GM18498 (cell line): ENCODE results near the gene PIK3C2G.

Experiments used
- ATAC-seq: cut with Tn5 transposase; IDR thresholded peaks from one replicate; pipeline ENCODE4 v1.9.1; 2021; ENCODE audit warnings: mild to moderate bottlenecking, moderate library complexity; ENCODE audit not compliant: unreplicated experiment

PIK3C2G gene

GRCh38 chr12:18551106-18551505 is 289.8 kb downstream of the PIK3C2G start:
- no peak for ATAC-seq

DNA sequence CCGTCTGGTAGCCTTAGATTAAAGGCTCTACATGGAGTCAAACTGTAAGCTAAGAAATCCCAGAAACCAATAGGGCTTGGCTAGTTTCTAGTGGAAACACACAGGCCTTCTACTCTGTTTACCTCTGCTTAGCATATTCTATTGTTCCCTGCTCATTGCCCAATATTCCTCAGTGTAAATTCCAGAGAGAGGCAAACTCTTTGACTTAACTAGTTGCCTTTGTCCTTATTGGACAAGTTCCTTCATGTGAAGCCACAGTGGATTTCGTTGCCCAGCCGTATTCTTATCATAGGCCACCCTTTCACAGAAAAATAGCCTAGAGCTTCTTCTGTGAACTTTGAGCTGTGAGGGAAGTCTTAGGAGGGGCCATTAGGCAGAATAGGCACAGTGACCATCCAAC is 290.4 kb downstream of the PIK3C2G start:
- ATAC-seq: no peak

GRCh38 chr12:18552829-18553228 is 291.5 kb downstream of the PIK3C2G start:
- ATAC-seq: no peak

DNA sequence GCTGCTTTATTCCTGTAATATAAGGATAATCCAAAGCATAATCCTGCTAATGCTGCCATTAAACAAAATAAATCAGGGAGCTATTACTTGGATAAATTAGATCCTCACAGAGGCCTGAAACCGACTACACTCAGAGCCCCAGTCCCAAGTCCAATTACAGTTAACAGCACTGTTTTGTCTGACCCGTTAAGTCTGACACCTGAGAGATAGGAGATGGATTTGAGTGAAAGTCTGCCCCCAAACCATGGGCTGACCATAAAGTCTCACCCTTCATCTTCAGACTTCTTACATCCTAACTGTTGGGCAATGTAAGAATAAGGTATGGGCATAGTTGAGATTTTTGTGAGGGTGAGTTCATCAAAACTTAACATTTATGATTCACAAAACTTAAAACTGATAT is 294.8 kb downstream of the PIK3C2G start:
- ATAC-seq: no peak

DNA sequence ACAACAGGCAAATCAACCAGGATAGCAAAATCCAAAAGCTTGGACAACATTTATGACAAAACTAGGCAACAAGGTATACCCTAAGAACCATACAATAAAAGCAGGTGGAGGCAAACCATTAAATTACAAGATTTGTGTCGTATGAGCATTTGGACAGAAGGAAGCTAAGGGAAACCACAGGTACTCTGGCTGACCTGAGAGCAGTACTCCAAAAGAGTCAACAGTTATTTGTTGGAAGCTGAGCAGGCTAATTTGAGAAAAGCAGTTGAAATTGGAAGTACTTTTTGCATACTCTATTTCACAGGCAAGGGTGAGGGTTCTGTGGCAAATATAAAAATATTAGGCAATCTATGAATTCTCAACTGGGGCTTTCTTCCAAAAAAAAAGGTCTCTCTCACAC is 297.9 kb downstream of the PIK3C2G start:
- no peak for ATAC-seq

DNA sequence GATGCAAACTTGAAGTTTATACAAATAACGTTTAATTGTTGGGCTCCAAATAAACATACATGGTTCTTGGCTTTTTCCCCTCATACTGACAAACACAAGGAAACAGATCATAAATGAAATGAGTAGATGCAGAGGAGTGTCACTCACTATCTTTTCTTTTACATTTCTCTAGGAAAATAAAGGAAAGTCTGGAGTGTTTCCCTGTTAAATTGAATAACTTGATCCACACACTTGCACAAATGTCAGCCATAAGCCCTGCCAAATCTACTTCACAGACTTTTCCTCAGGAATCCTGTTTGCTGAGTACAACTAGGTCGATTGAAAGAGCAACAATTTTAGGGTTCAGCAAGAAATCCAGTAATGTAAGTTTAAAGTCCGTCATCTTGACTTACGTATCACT is 301.2 kb downstream of the PIK3C2G start:
- ATAC-seq: no peak

DNA sequence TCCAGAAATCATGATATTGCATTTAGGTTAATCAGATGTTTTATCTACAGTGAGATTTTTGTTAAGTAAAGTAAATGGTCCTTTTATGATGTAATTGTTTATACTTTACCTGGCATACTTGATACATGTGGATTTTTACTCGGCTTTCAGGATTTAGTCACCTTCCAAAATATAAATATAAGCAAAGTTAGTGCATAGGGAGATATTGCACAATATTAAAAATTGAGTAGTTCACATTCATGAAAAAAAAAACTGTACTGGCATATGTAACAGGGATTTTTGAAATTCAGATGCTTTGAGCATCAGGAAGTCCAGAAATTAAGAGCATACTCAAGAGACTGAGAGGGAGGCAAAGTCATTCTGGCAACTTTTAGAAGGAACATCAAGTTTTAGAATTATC is 303.0 kb downstream of the PIK3C2G start:
- ATAC-seq: no peak

DNA sequence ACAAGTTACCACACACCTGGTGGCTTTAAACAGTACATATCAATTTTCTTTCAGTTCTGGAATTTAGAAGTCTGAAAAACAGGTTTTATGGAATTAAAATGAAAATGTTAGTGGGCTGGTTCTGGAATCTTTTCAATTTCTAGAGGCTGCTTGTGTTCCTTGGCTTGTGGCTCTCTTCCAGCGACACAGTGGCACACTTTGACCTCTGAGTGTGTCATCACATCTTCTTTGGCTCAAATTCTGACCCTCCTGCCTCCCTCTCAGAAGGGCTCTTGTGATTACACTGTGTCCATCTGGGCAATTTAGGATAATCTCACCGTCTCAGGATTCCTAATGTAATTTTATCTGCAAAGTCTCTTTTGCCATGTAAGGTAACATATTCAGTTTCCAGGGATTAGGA is 306.5 kb downstream of the PIK3C2G start:
- no peak for ATAC-seq

GRCh38 chr12:18570543-18570942 is 309.2 kb downstream of the PIK3C2G start:
- no peak for ATAC-seq

DNA sequence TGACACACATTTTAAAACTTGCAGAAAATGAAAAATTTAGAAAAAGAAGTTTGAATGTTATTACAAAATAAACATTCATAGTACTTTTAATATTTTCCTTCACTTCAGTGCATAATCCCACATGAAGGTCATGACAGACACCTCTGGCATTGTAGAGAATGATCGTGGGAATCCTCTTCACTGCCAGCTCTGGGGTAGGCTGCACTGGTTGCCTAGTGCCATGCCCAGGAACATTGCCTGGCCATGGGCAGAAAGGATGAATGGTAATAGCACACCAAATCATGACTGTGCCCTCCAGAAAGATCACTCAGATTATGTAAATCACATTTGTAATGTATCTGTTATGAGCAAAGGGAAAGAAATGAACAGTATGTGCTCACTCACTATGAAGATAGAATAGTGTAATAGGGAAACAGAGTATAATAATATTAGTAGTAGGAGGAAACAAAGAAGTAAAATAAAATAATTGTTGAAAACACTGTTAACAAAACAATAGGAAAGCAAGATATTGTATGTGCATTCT is 314.8 kb downstream of the PIK3C2G start:
- no peak for ATAC-seq

GRCh38 chr12:18576648-18577047 is 315.3 kb downstream of the PIK3C2G start:
- no peak for ATAC-seq

- no peak for ATAC-seq
Measured at GRCh38 chr12:18578191-18578590, 316.9 kb downstream of the PIK3C2G start.

GRCh38 chr12:18580291-18580690 is 319.0 kb downstream of the PIK3C2G start:
- no peak for ATAC-seq

DNA sequence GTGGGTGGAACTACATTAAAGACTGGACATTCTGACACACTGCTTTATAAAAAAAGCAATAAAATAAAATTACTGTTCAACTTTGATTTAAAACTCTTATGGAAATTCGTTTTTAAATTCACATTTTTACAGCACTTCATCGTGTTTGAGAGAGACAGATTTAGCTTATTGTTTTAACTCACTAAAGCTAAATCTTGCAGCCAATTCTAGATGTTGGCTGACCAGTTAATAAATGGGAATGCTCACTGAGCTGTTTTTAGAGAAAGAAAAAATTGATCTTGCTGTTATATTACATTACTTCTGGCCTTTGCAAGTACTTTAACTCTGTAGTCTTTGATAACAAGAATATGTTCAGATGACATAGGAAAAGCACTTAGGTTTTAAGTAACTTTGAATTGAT is 319.4 kb downstream of the PIK3C2G start:
- ATAC-seq: no peak

- no peak for ATAC-seq
Measured at GRCh38 chr12:18581232-18581962, 320.1 kb downstream of the PIK3C2G start.

DNA sequence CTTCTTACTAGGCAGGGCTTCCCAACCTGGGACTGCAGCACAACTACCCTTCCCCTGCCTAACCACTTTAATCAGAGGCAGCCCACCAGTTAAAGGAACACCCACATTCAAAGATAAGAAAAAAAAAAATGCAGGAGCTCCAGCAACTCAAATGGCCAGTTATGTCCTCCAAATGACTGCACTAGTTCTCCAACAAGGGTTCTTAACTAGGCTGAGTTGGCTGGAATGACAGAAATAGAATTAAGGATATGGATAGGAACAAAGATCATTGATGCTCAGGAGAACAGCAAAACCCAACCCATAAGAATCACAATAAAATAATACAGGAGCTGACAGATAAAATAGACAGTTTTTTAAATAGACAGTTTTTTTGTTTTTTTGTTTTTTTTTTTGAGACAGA is 322.3 kb downstream of the PIK3C2G start:
- no peak for ATAC-seq

- ATAC-seq: no peak
Measured at GRCh38 chr12:18586581-18586980, 325.3 kb downstream of the PIK3C2G start.

DNA sequence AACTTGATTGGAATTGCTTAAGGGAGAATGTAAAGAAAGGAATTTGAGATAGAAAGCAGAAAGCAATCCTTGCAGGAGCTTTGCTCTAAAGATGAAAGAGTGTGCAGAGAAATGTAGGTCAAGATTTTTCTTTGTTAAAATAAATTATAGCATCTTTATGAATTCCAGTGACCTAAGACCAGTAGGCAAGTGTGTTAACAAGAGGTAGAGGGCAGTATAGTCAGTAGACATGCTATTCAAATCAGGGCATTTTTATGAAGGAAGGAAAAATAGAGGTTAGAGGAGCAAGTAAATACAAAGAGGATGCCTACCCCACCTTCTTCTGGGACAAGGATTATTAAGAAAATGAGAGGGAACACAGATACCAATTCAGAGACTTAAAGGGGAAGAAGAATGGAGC is 328.0 kb downstream of the PIK3C2G start:
- ATAC-seq: no peak

GRCh38 chr12:18591473-18591872 is 330.2 kb downstream of the PIK3C2G start:
- ATAC-seq: no peak

- ATAC-seq: no peak
Measured at GRCh38 chr12:18595412-18595811, 334.1 kb downstream of the PIK3C2G start.

- no peak for ATAC-seq
Measured at GRCh38 chr12:18601962-18602361, 340.6 kb downstream of the PIK3C2G start.

- no peak for ATAC-seq
Measured at GRCh38 chr12:18612971-18613370, 351.7 kb downstream of the PIK3C2G start.

DNA sequence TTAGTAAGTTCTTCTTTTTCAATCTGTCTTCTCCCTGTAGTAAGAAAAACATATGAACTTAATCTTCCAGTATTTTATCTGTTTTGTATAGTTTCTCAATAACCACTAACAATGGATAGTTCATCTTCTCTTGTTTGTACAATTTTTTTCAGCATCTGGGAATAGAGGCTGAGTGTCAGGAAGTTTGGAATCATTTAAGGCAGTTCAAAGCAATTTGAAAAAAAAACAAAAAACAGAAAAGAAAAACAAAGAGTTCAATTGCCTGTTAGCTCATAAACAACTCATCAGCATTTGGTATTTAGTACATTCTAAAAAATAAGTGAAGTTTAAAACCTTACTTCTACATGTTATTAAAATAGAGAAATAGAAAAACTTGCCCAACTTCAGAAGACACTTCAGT is 359.7 kb downstream of the PIK3C2G start:
- ATAC-seq: no peak
